Measurements from ENCODE around the gene RAB18. TPM values are rescaled to one million over a fixed set of nuclear protein-coding genes. Genes with fewer than 3 reads are reported as not detected.
A peak's percentile ranks its signal among the peaks of the same experiment; 100 is the strongest.

RAB18 gene
- total and polyA plus RNA-seq, 2 experiments from 2014 or later: 35.5 to 77.2 TPM

DNA sequence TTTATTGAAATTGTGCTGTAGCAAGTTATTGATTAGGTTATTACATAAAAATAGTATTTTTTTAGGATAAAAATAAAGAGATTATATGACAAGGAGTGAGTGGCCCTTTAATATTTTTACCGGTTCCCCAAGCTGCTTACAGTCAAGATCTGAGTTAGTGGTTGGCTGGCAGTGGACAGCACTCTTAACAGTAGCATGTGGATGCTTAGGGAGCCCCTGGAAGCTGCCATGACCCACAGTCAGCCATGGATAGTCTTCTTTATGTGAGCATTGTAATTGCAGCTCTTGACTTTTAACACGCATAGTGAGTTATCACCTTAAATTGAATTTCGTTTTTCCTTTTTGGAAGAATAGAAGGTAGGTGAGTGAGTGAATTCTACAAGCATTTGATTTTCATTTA, 22.1 kb downstream of the RAB18 start (continued):
- TF ChIP-seq ETS1 (IDR thresholded peaks at IDR 0.05) (no peak), JUNB (IDR thresholded peaks at IDR 0.05; ENCODE audit: unreplicated experiment) (no peak), ZNF114 (CRISPR knock-in tag; IDR thresholded peaks at IDR 0.05) (no peak), POLR2AphosphoS5 (IDR thresholded peaks at IDR 0.05; ENCODE audit: low read depth) (no peak), EZH2 (IDR thresholded peaks at IDR 0.05; ENCODE audit: low read depth, unreplicated experiment) (no peak), CREB1 (CRISPR knock-in tag; IDR thresholded peaks at IDR 0.05; ENCODE audit: low read depth) (no peak), STAT1 (IDR thresholded peaks at IDR 0.05; ENCODE audit: unreplicated experiment) (no peak)
- TF ChIP-seq, protein P1, sequence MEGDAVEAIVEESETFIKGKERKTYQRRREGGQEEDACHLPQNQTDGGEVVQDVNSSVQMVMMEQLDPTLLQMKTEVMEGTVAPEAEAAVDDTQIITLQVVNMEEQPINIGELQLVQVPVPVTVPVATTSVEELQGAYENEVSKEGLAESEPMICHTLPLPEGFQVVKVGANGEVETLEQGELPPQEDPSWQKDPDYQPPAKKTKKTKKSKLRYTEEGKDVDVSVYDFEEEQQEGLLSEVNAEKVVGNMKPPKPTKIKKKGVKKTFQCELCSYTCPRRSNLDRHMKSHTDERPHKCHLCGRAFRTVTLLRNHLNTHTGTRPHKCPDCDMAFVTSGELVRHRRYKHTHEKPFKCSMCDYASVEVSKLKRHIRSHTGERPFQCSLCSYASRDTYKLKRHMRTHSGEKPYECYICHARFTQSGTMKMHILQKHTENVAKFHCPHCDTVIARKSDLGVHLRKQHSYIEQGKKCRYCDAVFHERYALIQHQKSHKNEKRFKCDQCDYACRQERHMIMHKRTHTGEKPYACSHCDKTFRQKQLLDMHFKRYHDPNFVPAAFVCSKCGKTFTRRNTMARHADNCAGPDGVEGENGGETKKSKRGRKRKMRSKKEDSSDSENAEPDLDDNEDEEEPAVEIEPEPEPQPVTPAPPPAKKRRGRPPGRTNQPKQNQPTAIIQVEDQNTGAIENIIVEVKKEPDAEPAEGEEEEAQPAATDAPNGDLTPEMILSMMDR (conservative IDR thresholded peaks at IDR 0.05; ENCODE audit: low read depth in 2 of 2): no peak

GRCh38 chr10:27527666-27528295, 23.7 kb downstream of the RAB18 start:
- Mint-ChIP-seq H3K36me3 (ENCODE audit: low read depth) (no peaks in the 10 kb centered on the region), H3K4me3 (no peak overlapping the region), H3K27me3 (ENCODE audit: insufficient read depth, low read depth, poor library complexity) (no peaks in the 10 kb centered on the region), H3K27ac (peak overlapping the region; percentile 91), H3K9me3 (no peaks in the 10 kb centered on the region), H3K4me1 (peaks cover 27% of the 10 kb centered on the region)
- DNase-seq (ENCODE audit: low spot score) (no peak), ATAC-seq (no peak)
- Histone ChIP-seq H3K36me3 (ENCODE audit: insufficient read depth) (no peaks in the 10 kb centered on the region), H2AFZ (no peak overlapping the region), H3K79me2 (replicated peaks; ENCODE audit: insufficient read depth) (peaks cover 42% of the 10 kb centered on the region), H3K4me1 (ENCODE audit: insufficient read depth) (peaks cover 9% of the 10 kb centered on the region; the same call in 1 of the 2 replicates), H3K27ac (ENCODE audit: low read depth) (no peak overlapping the region), H3K27me3 (ENCODE audit: insufficient read depth) (no peaks in the 10 kb centered on the region), H3K9me2 (ENCODE audit: insufficient read depth) (no peaks in the 10 kb centered on the region), H3K4me2 (no peak overlapping the region), H3K4me3 (no peak overlapping the region), H4K20me1 (replicated peaks; ENCODE audit: insufficient read depth) (no peaks in the 10 kb centered on the region), H3F3A (replicated peaks; ENCODE audit: low read depth) (no peaks in the 10 kb centered on the region)
- TF ChIP-seq ETS1 (IDR thresholded peaks at IDR 0.05) (no peak), ZNF114 (CRISPR knock-in tag; IDR thresholded peaks at IDR 0.05) (no peak), JUNB (IDR thresholded peaks at IDR 0.05; ENCODE audit: unreplicated experiment) (no peak), EZH2phosphoT487 (IDR thresholded peaks at IDR 0.05; ENCODE audit: unreplicated experiment) (no peak), STAT1 (IDR thresholded peaks at IDR 0.05; ENCODE audit: unreplicated experiment) (no peak)
